Astrocyte of the cerebellum (primary cell): ENCODE data around the gene GPS1.

Source experiments
- DNase-seq: peaks from one replicate; pipeline ENCODE4 v3.0.0-alpha.2; 2011; ENCODE audit warnings: low read depth
- H3K4me3 ChIP-seq: 2 replicates; pipeline ENCODE4 v1.5.1; 2011; ENCODE audit warnings: mild to moderate bottlenecking, low read depth, low read length, moderate library complexity
- CTCF ChIP-seq: IDR thresholded peaks from 2 replicates; pipeline ENCODE4 v1.5.1; 2012; ENCODE audit warnings: low read length, low read depth, moderate library complexity, mild to moderate bottlenecking; ENCODE audit errors: missing control alignments
- in situ Hi-C: cut with HindIII; loops from 2 replicates; pipeline ENCODE4 v1.10.0; 2017; ENCODE audit warnings: low sequenced_read_pairs

Gene GPS1

GRCh38 chr17:82085931-82086764 lies 34.5 kb downstream of the GPS1 start:
- no peak overlapping the region for H3K4me3 ChIP-seq
- DNase-seq: no peak
- TF ChIP-seq CTCF: no peak
- in situ Hi-C loops: no loop called here

DNA sequence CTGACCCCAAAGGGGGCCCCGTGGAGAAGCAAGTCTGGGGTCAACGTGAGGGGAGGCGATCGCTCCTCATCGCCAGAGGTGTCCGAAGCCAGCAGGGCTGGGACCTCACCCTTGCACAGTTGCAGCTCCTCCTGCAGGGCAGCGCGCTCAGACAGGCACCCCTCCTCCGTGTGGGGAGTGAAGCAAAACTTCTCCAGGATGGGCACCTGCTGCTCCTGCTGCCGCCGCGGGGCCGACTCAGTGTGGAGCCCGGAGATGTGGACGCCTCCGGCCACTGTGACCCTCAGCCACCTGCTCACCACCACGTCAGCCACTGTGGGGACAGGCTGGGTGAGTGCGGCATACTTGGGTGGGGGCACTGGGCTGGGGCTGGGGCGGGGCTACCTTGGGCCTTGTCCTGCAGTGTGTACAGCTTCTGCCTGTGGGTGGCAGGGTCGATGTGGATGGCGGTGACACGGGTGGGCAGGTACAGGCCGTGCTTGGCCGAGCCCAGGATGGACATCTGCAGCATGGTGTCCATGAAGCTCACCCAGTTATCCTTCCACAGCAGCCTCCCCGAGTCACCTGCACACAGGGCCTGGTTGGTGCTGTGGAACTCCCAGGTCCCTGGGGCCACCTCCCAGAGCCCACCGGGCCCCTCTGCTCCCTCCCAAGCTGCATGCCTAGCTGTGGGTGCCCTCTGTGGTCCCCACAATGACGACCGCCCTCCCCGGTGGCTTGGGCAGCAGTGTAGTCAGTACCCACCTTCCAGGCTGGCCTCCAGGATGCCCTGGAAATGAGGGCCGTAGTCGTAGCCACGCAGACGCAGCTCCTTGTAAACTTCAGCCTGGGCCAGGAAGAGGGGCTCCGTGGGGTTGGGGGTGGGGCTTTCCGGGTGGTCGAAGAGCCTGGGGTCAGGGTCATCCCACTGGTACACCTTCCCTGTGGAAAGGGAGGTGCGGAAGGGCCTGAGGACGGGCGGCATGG lies 35.5 kb downstream of the GPS1 start:
- in situ Hi-C loops: no loop called here
- H3K4me3 ChIP-seq: no peak overlapping the region
- no peak for DNase-seq
- TF ChIP-seq CTCF: no peak

GRCh38 chr17:82087961-82088837 lies 36.5 kb downstream of the GPS1 start:
- no peak for DNase-seq
- in situ Hi-C loops: no loop called here
- TF ChIP-seq CTCF: no peak
- no peak overlapping the region for H3K4me3 ChIP-seq

- in situ Hi-C loops: no loop called here
- DNase-seq: no peak
- TF ChIP-seq CTCF: no peak
- no peak overlapping the region for H3K4me3 ChIP-seq
Observed at GRCh38 chr17:82088838-82089722, 37.4 kb downstream of the GPS1 start.

- no peak for TF ChIP-seq CTCF
- no peak overlapping the region for H3K4me3 ChIP-seq
- in situ Hi-C loops: no loop called here
- no peak for DNase-seq
Observed at GRCh38 chr17:82089723-82090548, 38.2 kb downstream of the GPS1 start.
